HG02588 (cell line): ENCODE measurements around the gene RSPH9.
A peak's percentile ranks its signal among the peaks of the same experiment; 100 is the strongest.

Source experiments
- ATAC-seq: cut with Tn5 transposase; IDR thresholded peaks from one replicate; pipeline ENCODE4 v1.9.1; 2021; ENCODE audit warnings: mild to moderate bottlenecking, moderate library complexity; ENCODE audit not compliant: unreplicated experiment

RSPH9 gene

GRCh38 chr6:43707767-43708166, 62.9 kb downstream of the RSPH9 start:
- ATAC-seq: no peak

- no peak for ATAC-seq
Observed at GRCh38 chr6:43708860-43709653, 64.2 kb downstream of the RSPH9 start.

GRCh38 chr6:43709654-43710303, 64.9 kb downstream of the RSPH9 start:
- ATAC-seq: no peak

GRCh38 chr6:43710576-43710975, 65.7 kb downstream of the RSPH9 start:
- no peak for ATAC-seq

- ATAC-seq: no peak
Observed at GRCh38 chr6:43712579-43712978, 67.7 kb downstream of the RSPH9 start.

- ATAC-seq: no peak
Observed at GRCh38 chr6:43713643-43714310, 68.9 kb downstream of the RSPH9 start.

GRCh38 chr6:43714311-43715055, 69.6 kb downstream of the RSPH9 start:
- ATAC-seq: peak; percentile 36

GRCh38 chr6:43715056-43715788, 70.4 kb downstream of the RSPH9 start:
- ATAC-seq: peak; percentile 89

GRCh38 chr6:43716099-43716498, 71.3 kb downstream of the RSPH9 start:
- ATAC-seq: no peak

- ATAC-seq: no peak
Observed at GRCh38 chr6:43717389-43717788, 72.6 kb downstream of the RSPH9 start.

GRCh38 chr6:43717822-43718221, 73.0 kb downstream of the RSPH9 start:
- ATAC-seq: no peak

GRCh38 chr6:43718387-43719105, 73.7 kb downstream of the RSPH9 start:
- ATAC-seq: no peak

GRCh38 chr6:43719511-43719910, 74.7 kb downstream of the RSPH9 start:
- ATAC-seq: no peak

- no peak for ATAC-seq
Observed at GRCh38 chr6:43720999-43721398, 76.2 kb downstream of the RSPH9 start.
